Limb (tissue), 2 donors: ENCODE measurements around the gene PCNX2.
"Not testable (repeated sequence)": the region's sequence is repeated elsewhere in the genome, so short reads cannot be mapped to it uniquely, and the experiment has no call there.

Experiments used
- DNase-seq, 2 donors: peaks; one replicate each; pipeline ENCODE4 v3.0.0-alpha.2; 2016; ENCODE audit errors: extremely low spot score in 2 of 2

PCNX2 gene

GRCh38 chr1:233158322-233158721 lies 137.2 kb downstream of the PCNX2 start:
- DNase-seq: no peak

- no peak for DNase-seq
These were observed 138.3 kb downstream of the PCNX2 start for GRCh38 chr1:233157245-233157644.

GRCh38 chr1:233151861-233152260 lies 143.7 kb downstream of the PCNX2 start:
- DNase-seq: no peak

- no peak for DNase-seq
These were observed 151.1 kb downstream of the PCNX2 start for GRCh38 chr1:233144434-233144833.

- no peak for DNase-seq
These were observed 152.3 kb downstream of the PCNX2 start for GRCh38 chr1:233143241-233143640.

GRCh38 chr1:233140974-233141373 lies 154.6 kb downstream of the PCNX2 start:
- no peak for DNase-seq

- DNase-seq: no peak
These were observed 155.0 kb downstream of the PCNX2 start for GRCh38 chr1:233140499-233140898.

GRCh38 chr1:233138788-233139585 lies 156.5 kb downstream of the PCNX2 start:
- no peak for DNase-seq

GRCh38 chr1:233135833-233136232 lies 159.7 kb downstream of the PCNX2 start:
- no peak for DNase-seq

GRCh38 chr1:233132445-233132844 lies 163.1 kb downstream of the PCNX2 start:
- no peak for DNase-seq

- DNase-seq: not testable (repeated sequence)
These were observed 166.5 kb downstream of the PCNX2 start for GRCh38 chr1:233129031-233129430.

- DNase-seq: no peak
These were observed 168.4 kb downstream of the PCNX2 start for GRCh38 chr1:233127157-233127556.

- DNase-seq: no peak
These were observed 172.7 kb downstream of the PCNX2 start for GRCh38 chr1:233122779-233123178.

- DNase-seq: no peak
These were observed 173.5 kb downstream of the PCNX2 start for GRCh38 chr1:233121947-233122559.

- no peak for DNase-seq
These were observed 180.7 kb downstream of the PCNX2 start for GRCh38 chr1:233114860-233115259.

GRCh38 chr1:233114159-233114558 lies 181.4 kb downstream of the PCNX2 start:
- DNase-seq: no peak

GRCh38 chr1:233113009-233113879 lies 182.3 kb downstream of the PCNX2 start:
- DNase-seq: peak; percentile 59 to 71

GRCh38 chr1:233112186-233113008 lies 183.1 kb downstream of the PCNX2 start:
- no peak for DNase-seq

GRCh38 chr1:233111731-233112130 lies 183.8 kb downstream of the PCNX2 start:
- DNase-seq: no peak

GRCh38 chr1:233109096-233109495 lies 186.4 kb downstream of the PCNX2 start:
- no peak for DNase-seq

GRCh38 chr1:233107716-233108130 lies 187.8 kb downstream of the PCNX2 start:
- not testable (repeated sequence) for DNase-seq
